ENCODE data around the gene C11orf58. TPM values are rescaled to one million over a fixed set of nuclear protein-coding genes. Genes with fewer than 3 reads are reported as not detected.

Gene C11orf58
- total RNA-seq, 4 donors from 2014 or later = 136 to 163 (median 147) TPM

GRCh38 chr11:16784097-16784496 is 45.6 kb downstream of the C11orf58 start:
- ATAC-seq (ENCODE audit: low FRiP score) = no peak
- no peak for TF ChIP-seq CTCF (IDR thresholded peaks at IDR 0.05)
- DNase-seq (ENCODE audit: low spot score) = no peak

GRCh38 chr11:16784666-16785065 is 46.2 kb downstream of the C11orf58 start:
- ATAC-seq (ENCODE audit: low FRiP score) (no peak), DNase-seq (ENCODE audit: low spot score) (no peak)
- TF ChIP-seq CTCF (IDR thresholded peaks at IDR 0.05) = no peak

- TF ChIP-seq CTCF (IDR thresholded peaks at IDR 0.05) = peak in 2 of 3 donors; percentile 56 to 59
- DNase-seq (ENCODE audit: low spot score) (no peak), ATAC-seq (ENCODE audit: low FRiP score) (peak; percentile 70)
These were observed 47.2 kb downstream of the C11orf58 start for GRCh38 chr11:16785520-16786128.

- no peak for ATAC-seq (ENCODE audit: low FRiP score)
- DNase-seq (ENCODE audit: low spot score) = no peak
- no peak for TF ChIP-seq CTCF (IDR thresholded peaks at IDR 0.05)
These were observed 47.7 kb downstream of the C11orf58 start for GRCh38 chr11:16786131-16786530.

GRCh38 chr11:16787035-16787742 is 48.7 kb downstream of the C11orf58 start:
- no peak for TF ChIP-seq CTCF (IDR thresholded peaks at IDR 0.05)
- DNase-seq (ENCODE audit: low spot score) (no peak), ATAC-seq (ENCODE audit: low FRiP score) (no peak)

- TF ChIP-seq CTCF (IDR thresholded peaks at IDR 0.05) = peak in 2 of 3 donors; percentile 55 to 69
- ATAC-seq (ENCODE audit: low FRiP score) (no peak), DNase-seq (ENCODE audit: low spot score) (peak; percentile 67)
These were observed 50.0 kb downstream of the C11orf58 start for GRCh38 chr11:16788141-16789062.

All from omental fat pad (tissue), 4 donors.